Sigmoid colon (tissue), 4 donors: ENCODE measurements around the gene KIF1A.

ENCODE experiments used
- CTCF ChIP-seq, 4 experiments: fragments of 450-650 bp in 3 of 4; fragments of 200-600 bp in 1 of 4; IDR thresholded peaks; one replicate each; pipeline ENCODE4 v1.5.1; 2016 to 2019; ENCODE audit warnings: antibody characterized with exemption in 4 of 4, mild to moderate bottlenecking in 3 of 4, moderate library complexity in 2 of 4
- POLR2A ChIP-seq, 2 donors: fragments of 450-650 bp; IDR thresholded peaks; one replicate each; pipeline ENCODE4 v1.6.1; 2016; ENCODE audit warnings: antibody characterized with exemption in 2 of 2, mild to moderate bottlenecking in 2 of 2, moderate library complexity in 2 of 2
- POLR2AphosphoS5 ChIP-seq, 4 donors: sonication (generic); formaldehyde crosslinking; IDR thresholded peaks; one replicate each; pipeline ENCODE4 v1.6.1; 2017; ENCODE audit warnings: antibody characterized with exemption in 4 of 4

- TF ChIP-seq CTCF (IDR thresholded peaks at IDR 0.05) (no peak), POLR2AphosphoS5 (IDR thresholded peaks at IDR 0.05) (no peak), POLR2A (IDR thresholded peaks at IDR 0.05) (no peak)
Observed at GRCh38 chr2:240732911-240733622, 87.0 kb downstream of the KIF1A start.
